Fibroblast of pulmonary artery (primary cell): Measurements from ENCODE around the gene CFAP97.

Source experiments
- DNase-seq: peaks from one replicate; pipeline ENCODE4 v3.0.0-alpha.2; 2010; ENCODE audit warnings: low read depth
- H3K4me3 ChIP-seq: replicated peaks from 2 replicates; pipeline ENCODE4 v1.5.1; 2011; ENCODE audit warnings: low read depth, mild to moderate bottlenecking, control low read depth, low read length, moderate library complexity
- CTCF ChIP-seq: IDR thresholded peaks from 2 replicates; pipeline ENCODE4 v1.5.1; 2011; ENCODE audit warnings: mild to moderate bottlenecking, control low read depth, low read length, inconsistent platforms; ENCODE audit errors: missing control alignments

CFAP97 gene

DNA sequence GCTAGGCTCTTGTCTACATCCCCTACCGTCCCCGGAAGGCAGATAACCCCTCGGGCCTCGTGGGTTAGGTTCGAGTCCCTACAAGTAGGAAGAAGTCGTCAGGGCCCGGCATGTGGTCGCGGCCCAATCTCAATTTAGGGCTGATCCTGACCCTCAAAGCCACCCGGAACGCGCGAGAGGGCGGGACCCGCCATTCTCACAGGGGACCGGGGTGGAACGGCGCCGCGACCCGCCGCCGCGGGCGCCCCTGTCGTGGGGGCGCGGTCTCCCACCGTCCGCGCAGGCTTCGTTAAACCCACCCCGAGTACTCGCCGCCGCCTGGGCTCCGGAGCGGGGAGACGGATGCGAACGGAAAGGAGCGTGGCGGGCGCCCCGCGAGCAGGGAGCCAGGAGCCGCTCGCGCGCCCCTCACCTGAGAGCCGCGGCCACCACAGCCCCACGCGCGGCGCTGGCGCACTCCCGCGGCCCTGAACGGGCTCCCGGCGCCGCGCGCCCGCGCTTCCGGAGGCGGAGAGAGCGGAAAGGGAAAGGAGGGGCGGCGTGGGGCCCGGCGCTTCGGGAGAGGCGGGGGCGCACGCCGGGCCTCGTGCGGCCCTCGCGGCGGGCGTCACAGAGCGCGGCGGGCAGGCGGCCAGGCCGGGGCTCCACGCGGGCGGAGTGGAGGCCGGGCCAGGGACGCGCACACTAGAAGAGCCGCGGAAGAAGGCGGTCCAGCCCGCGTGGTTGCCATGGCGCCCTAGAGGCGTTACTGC lies at the start of gene CFAP97:
Gene CFAP97 (minus strand): TSS at position 515 of the 752 bp plus-strand sequence. CDS start 12,804 bp downstream, outside the sequence.
- no peak for TF ChIP-seq CTCF
- DNase-seq, result peak; percentile 93
- H3K4me3 ChIP-seq, result peak within 1 kb of the TSS; percentile 61

DNA sequence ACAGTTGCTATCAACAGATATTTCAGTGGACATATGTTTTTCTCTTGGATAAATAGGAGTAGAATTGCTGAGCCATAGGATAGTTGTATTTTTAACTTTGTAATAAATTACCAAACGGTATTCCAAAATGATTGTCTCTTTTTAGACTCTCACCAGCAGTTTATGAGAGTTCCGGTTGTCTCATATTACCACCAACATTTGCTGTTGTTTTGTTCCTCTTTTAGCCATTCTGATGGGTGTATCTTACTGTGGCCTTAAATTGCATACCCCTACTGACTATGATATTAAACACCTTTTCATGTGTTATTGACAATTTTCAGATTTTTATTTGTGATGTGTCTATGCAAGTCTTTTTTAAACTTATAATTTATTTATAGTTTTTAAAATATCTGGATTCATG lies 45.3 kb upstream of the CFAP97 start:
- no peak for DNase-seq
- no peak for TF ChIP-seq CTCF
- H3K4me3 ChIP-seq, result no peak overlapping the region

GRCh38 chr4:185248393-185249039 lies 44.7 kb upstream of the CFAP97 start:
- DNase-seq, result no peak
- TF ChIP-seq CTCF, result no peak
- no peak overlapping the region for H3K4me3 ChIP-seq

DNA sequence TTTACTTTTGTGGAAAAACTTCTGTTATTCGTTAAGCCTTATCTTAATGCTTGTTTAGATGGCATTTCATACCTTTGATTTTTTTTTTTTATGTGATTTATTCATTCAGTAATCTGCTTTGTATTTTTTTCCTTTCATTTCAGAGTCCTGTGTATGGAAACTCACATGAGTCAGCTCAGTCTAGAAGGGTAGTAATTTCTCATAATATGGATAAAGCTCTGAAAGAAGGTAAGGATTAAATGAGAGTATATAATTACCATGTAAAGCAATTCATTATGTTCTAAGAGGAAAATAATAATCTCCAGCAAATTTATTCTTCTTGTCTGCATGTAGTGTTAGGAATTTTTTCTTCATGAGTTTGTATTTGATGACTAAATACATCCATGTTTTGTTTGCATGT lies 43.4 kb upstream of the CFAP97 start:
- H3K4me3 ChIP-seq, result no peak overlapping the region
- no peak for DNase-seq
- no peak for TF ChIP-seq CTCF

DNA sequence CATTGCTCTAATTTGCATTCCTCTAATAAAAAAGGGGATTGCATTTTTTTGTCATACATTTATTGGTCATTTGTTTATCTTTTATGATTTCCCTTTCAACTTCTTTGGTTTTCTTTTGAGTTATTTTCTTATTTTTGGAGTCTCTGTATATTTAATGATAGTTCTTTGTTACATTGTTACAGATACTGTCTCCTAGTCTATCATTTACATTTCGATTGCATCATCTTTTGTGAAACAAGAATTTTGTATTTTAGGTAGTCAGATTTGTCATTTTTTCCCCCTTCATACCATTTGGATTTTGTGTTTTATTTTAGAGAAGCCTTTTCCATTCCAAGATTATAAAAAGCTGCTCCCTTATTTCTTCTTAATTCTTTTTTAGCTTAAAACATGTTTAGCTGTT lies 42.7 kb upstream of the CFAP97 start:
- H3K4me3 ChIP-seq, result no peak overlapping the region
- no peak for DNase-seq
- no peak for TF ChIP-seq CTCF

GRCh38 chr4:185244763-185245162 lies 41.0 kb upstream of the CFAP97 start:
- no peak for DNase-seq
- TF ChIP-seq CTCF, result no peak
- H3K4me3 ChIP-seq, result no peak overlapping the region

DNA sequence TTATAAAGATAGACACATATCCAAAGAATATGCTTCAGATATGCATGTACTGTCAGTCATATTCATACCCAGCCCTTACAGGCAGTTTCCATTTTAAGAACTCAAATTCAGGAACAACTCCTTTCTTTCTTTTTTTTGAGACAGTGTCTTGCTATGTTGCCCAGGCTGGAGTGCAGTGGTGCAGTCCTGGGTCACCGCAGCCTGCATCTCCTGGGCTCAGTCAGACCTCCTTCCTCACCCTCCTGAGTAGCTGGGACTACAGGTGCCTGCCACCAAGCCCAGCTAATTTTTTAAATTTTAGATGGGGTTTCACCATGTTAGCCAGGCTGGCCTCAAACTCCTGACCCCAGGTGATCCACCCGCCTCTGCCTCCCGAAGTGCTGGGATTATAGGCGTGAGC lies 40.1 kb upstream of the CFAP97 start:
- no peak overlapping the region for H3K4me3 ChIP-seq
- DNase-seq, result no peak
- no peak for TF ChIP-seq CTCF
